ENCODE data around the gene ARHGAP42.

DNA sequence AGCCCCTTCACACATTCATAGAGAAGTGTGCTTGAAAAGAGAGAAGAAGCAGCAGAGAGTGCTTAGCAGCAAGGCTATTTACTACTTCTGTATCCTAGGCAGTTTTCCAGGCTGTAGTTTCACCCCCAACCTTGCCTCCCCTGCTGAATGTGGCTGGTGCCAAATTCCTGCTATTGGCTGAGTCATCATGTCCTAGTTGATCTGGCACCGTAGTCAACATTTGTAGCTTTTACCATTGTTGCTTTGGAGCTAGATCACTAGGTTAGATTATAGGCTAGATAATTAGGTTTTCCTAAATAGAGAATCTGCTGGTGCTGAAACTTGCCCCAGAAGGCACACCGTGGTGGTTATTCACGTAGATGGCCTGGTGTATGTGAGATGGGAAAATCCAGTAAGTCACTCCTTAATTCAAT is 32.7 kb downstream of the ARHGAP42 start:
- TF ChIP-seq, protein P1, sequence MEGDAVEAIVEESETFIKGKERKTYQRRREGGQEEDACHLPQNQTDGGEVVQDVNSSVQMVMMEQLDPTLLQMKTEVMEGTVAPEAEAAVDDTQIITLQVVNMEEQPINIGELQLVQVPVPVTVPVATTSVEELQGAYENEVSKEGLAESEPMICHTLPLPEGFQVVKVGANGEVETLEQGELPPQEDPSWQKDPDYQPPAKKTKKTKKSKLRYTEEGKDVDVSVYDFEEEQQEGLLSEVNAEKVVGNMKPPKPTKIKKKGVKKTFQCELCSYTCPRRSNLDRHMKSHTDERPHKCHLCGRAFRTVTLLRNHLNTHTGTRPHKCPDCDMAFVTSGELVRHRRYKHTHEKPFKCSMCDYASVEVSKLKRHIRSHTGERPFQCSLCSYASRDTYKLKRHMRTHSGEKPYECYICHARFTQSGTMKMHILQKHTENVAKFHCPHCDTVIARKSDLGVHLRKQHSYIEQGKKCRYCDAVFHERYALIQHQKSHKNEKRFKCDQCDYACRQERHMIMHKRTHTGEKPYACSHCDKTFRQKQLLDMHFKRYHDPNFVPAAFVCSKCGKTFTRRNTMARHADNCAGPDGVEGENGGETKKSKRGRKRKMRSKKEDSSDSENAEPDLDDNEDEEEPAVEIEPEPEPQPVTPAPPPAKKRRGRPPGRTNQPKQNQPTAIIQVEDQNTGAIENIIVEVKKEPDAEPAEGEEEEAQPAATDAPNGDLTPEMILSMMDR (IDR thresholded peaks at IDR 0.05): no peak
- no peak for TF ChIP-seq EP300 (IDR thresholded peaks at IDR 0.05)

Data from ovary (tissue), 3 donors.